K562 (cell line): ENCODE data around the gene GARNL3. TPM values are rescaled to one million over a fixed set of nuclear protein-coding genes. Genes with fewer than 3 reads are reported as not detected.
A peak's percentile ranks its signal among the peaks of the same experiment; 100 is the strongest.

Experiments
- ATAC-seq: fragments of 200-7000 bp; cut with Tn5 transposase; 3 replicates; pipeline ENCODE4 v1.9.1; 2020; ENCODE audit warnings: moderate library complexity
- BruUV-seq: library from RNA; stranded (reverse); fragments of 400-500 nt; replicated peaks from 2 replicates; lab custom pipeline; 2021; lab: Mats Ljungman, UMichigan
- CTCF ChIA-PET: fragments of 300-600 bp; formaldehyde crosslinking; extraction: SDS; loops from one replicate; lab custom pipeline; 2021; ENCODE audit warnings: low intra/inter-chr PET ratio; lab: Yijun Ruan, JAX
- POLR2A ChIA-PET: fragments of 300-600, 350-650 bp; sonication (Branson Sonifier 250); formaldehyde crosslinking; extraction: SDS; loops from one replicate; lab custom pipeline; 2021; ENCODE audit warnings: antibody characterized with exemption, inconsistent platforms; lab: Yijun Ruan, JAX
- DNase-seq, 4 experiments: peaks; one replicate each; pipeline versions ENCODE4 v3.0.0 to v3.0.0-alpha.2; 2011 to 2018; ENCODE audit warnings: low spot score in 3 of 4, mixed read lengths in 3 of 4; ENCODE audit errors: extremely low read depth in 1 of 4
- FAIRE-seq: peaks from 2 replicates; lab custom pipeline; 2011; peaks lifted over from hg19 to GRCh38; lab: Jason Lieb, UNC
- H2AFZ ChIP-seq: 2 replicates; pipeline ENCODE4 v1.6.0; 2011; ENCODE audit warnings: low read depth, low read length, control low read depth, inconsistent platforms
- H3K27ac ChIP-seq: fragments of 200-600 bp; 3 replicates; pipeline ENCODE4 v1.8.0; 2011; ENCODE audit warnings: low read depth, mild to moderate bottlenecking, control low read depth, inconsistent platforms, low read length, moderate library complexity, mixed read lengths; ENCODE audit errors: extremely low read depth
- H3K27me3 ChIP-seq, 2 experiments: fragments of 300-600 bp in 1 of 2; 2 replicates in 1 of 2; 3 replicates in 1 of 2; pipeline versions ENCODE4 v1.6.0 to v1.8.0; 2011; ENCODE audit warnings: inconsistent platforms in 2 of 2, low read length in 2 of 2, mild to moderate bottlenecking in 1 of 2, mixed read lengths in 1 of 2, moderate library complexity in 1 of 2; ENCODE audit not compliant: control insufficient read depth in 2 of 2, insufficient read depth in 2 of 2
- H3K36me3 ChIP-seq: fragments of 300-600 bp; 3 replicates; pipeline ENCODE4 v1.8.0; 2011; ENCODE audit warnings: mild to moderate bottlenecking, low read length, inconsistent platforms; ENCODE audit not compliant: control insufficient read depth, insufficient read depth
- H3K4me1 ChIP-seq, 2 experiments: fragments of 200-600 bp in 1 of 2; replicated peaks in 1 of 2; 2 replicates in 1 of 2; 3 replicates in 1 of 2; pipeline versions ENCODE4 v1.5.1 to v1.8.0; 2011; ENCODE audit warnings: inconsistent platforms in 2 of 2, low read length in 2 of 2, mild to moderate bottlenecking in 1 of 2, mixed read lengths in 1 of 2, moderate library complexity in 1 of 2; ENCODE audit not compliant: control insufficient read depth in 2 of 2, insufficient read depth in 2 of 2
- H3K4me2 ChIP-seq: 2 replicates; pipeline ENCODE4 v1.6.1; 2011; ENCODE audit warnings: low read length, control low read depth, inconsistent platforms, mixed read lengths; ENCODE audit not compliant: insufficient read depth
- H3K4me3 ChIP-seq: fragments of 200-600 bp; sonication (generic), shearing (Covaris generic); 2 replicates; pipeline ENCODE4 v1.5.1; 2016; ENCODE audit warnings: control low read depth, inconsistent platforms
- H3K79me2 ChIP-seq: fragments of 200-600 bp; 3 replicates; pipeline ENCODE4 v1.8.0; 2011; ENCODE audit warnings: low read length, inconsistent platforms; ENCODE audit not compliant: control insufficient read depth, insufficient read depth
- H3K9ac ChIP-seq, 2 experiments: 2 replicates each; pipeline versions ENCODE4 v1.6.0 to v1.6.1; 2011; ENCODE audit warnings: low read depth in 2 of 2, low read length in 2 of 2, control low read depth in 1 of 2, inconsistent platforms in 1 of 2, mild to moderate bottlenecking in 1 of 2, mixed read lengths in 1 of 2; ENCODE audit not compliant: insufficient read depth in 1 of 2
- H3K9me1 ChIP-seq: one replicate; pipeline ENCODE4 v1.6.0; 2011; ENCODE audit warnings: inconsistent platforms, mild to moderate bottlenecking, low read length, moderate library complexity; ENCODE audit not compliant: control insufficient read depth, insufficient read depth
- H3K9me3 ChIP-seq: replicated peaks from 2 replicates; pipeline ENCODE4 v1.5.1; 2011; ENCODE audit warnings: low read depth, low read length, inconsistent platforms; ENCODE audit not compliant: control insufficient read depth, insufficient read depth
- H4K20me1 ChIP-seq: replicated peaks from 2 replicates; pipeline ENCODE4 v1.6.1; 2011; ENCODE audit warnings: low read length, inconsistent platforms, mixed read lengths; ENCODE audit not compliant: control insufficient read depth, insufficient read depth
- BACH1 ChIP-seq: fragments of 200-800 bp; sonication (Bioruptor generic); IDR thresholded peaks from 2 replicates; pipeline ENCODE4 v1.6.1; 2016; ENCODE audit warnings: missing genetic modification characterization, missing compliant biosample characterization
- C11orf30 ChIP-seq: fragments of 450-650 bp; IDR thresholded peaks from 2 replicates; pipeline ENCODE4 v1.6.1; 2016; ENCODE audit warnings: low read depth, mild to moderate bottlenecking
- CBFA2T3 ChIP-seq: fragments of 450-650 bp; IDR thresholded peaks from 2 replicates; pipeline ENCODE4 v1.6.1; 2017
- HIVEP1 ChIP-seq: fragments of 250-450 bp; sonication (Bioruptor Pico); IDR thresholded peaks from 2 replicates; pipeline ENCODE4 v1.4.0; 2020; ENCODE audit warnings: mild to moderate bottlenecking
- ZNF316 ChIP-seq: fragments of 450-650 bp; IDR thresholded peaks from 2 replicates; pipeline ENCODE4 v1.6.1; 2016
- WGBS: fragments of 100-300 bp; shearing (Covaris generic); methylation state at CpG from one replicate; pipeline ENCODE4 v1.1.6; 2016; ENCODE audit warnings: low coverage, mixed read lengths; ENCODE audit not compliant: insufficient coverage; ENCODE audit errors: missing lambda C conversion rate; 5-methylcytosine and 5-hydroxymethylcytosine counted together
- in situ Hi-C: fragments of 300-500 bp; cut with MboI; formaldehyde crosslinking; loops from 4 replicates; pipeline ENCODE4 v1.15.0; 2018; ENCODE audit warnings: inconsistent platforms, mixed read lengths
- intact Hi-C: fragments of 100-400 bp; cut with micrococcal nuclease; formaldehyde crosslinking; loops from 2 replicates; pipeline ENCODE4 v1.14.2; 2022
- polyA plus RNA-seq, 8 experiments: library from polyadenylated mRNA; depleted of rRNA in 4 of 8; stranded (reverse) in 5 of 8; unstranded in 3 of 8; fragments of >200 nt; fragmentation: Nextera tagmentation in 2 of 8; fragmentation: Illumina TruSeq in 1 of 8; extraction: Ambion mirVana in 2 of 8; extraction: Trizol in 1 of 8; gene quantifications; 2 replicates each; pipeline versions ENCODE4 v1.2.1 to v1.2.3, GENCODE V29; 2011 to 2014; ENCODE audit warnings: inconsistent platforms in 1 of 8, missing spikeins in 1 of 8
- total RNA-seq, 7 experiments: library from RNA; depleted of rRNA in 6 of 7; stranded (reverse); fragments of >200 nt in 6 of 7; fragmentation: Illumina TruSeq in 2 of 7; extraction: Trizol in 2 of 7; gene quantifications; 2 replicates each; pipeline versions ENCODE4 v1.2.1 to v1.2.3, GENCODE V29; 2011 to 2021; ENCODE audit warnings: low replicate concordance in 1 of 7

Gene GARNL3
- total and polyA plus RNA-seq, 9 of the 15 experiments (the other 6 are each of a cell fraction or from before 2014, with no cell fraction given) = 0.35 to 2.7 (median 1.6) TPM

GRCh38 chr9:127249877-127250276, 14.7 kb upstream of the GARNL3 start:
- Histone ChIP-seq H3K9me1 (no peaks in the 10 kb centered on the region), H4K20me1 (no peaks in the 10 kb centered on the region; the same call in 1 of the 2 replicates), H3K4me3 (no peak overlapping the region), H2AFZ (no peak overlapping the region), H3K9me3 (no peaks in the 10 kb centered on the region), H3K4me1 (peaks cover 0 to 5% of the 10 kb centered on the region in 2 experiments; a peak in 1 of 5 replicates), H3K27me3 (peaks cover 6 to 12% of the 10 kb centered on the region in 2 experiments; a peak in 2 of 5 replicates), H3K79me2 (no peaks in the 10 kb centered on the region), H3K27ac (no peak overlapping the region), H3K4me2 (no peak overlapping the region), H3K9ac (no peak overlapping the region), H3K36me3 (no peaks in the 10 kb centered on the region)
- DNase-seq (no peak), FAIRE-seq (no peak), ATAC-seq (no peak)
- BruUV-seq = no TSS peak
- WGBS = 3% methylated on average over 3 of the region's 5 CpGs
- intact Hi-C loops (loop anchor here (10.0 kb wide), 1 partner anchor 65 kb away; no protein-coding TSS in a partner anchor), in situ Hi-C loops (no loop called here)
- TF ChIP-seq BACH1 (tag) (no peak), HIVEP1 (CRISPR knock-in tag) (no peak)
- ChIA-PET CTCF (no interaction called here), POLR2A (interaction anchor here (0.6 kb wide), 1 partner anchor 175 kb away, joined by 3 read pairs; the partner anchor contains the start of gene ZNF79)

DNA sequence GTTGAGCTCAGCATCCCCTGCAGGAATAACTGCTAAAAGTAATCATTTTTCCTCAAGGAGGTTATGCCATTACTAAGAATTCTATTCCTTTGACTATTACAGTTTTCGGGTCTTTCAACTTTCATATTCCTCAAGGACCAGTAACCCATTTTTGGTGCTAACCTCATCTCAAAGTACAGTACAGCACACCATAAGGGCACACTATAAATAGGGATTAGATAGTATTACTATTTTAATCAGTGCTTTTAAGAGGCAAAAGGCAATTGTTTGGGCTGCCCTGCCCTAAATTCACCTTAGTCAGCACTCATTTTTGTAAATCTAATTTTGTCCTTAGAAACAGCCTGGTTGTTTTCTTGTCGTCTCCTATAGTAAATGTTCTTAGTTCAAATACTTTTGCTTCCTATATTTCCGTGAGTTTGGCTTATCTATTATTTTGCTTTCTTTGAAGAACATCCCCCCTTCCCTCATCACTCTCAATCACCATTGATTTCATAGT, 13.6 kb upstream of the GARNL3 start:
- H3K9me1 ChIP-seq = no peaks in the 10 kb centered on the region
- no peaks in the 10 kb centered on the region for H3K36me3 ChIP-seq
- peak; percentile 59 for TF ChIP-seq ZNF316
- TF ChIP-seq CBFA2T3 = no peak
- peak; percentile 43; the same call in 1 of the 2 replicates for TF ChIP-seq C11orf30
- H3K4me3 ChIP-seq = no peak overlapping the region
- no peak for FAIRE-seq
- no TSS peak for BruUV-seq
- POLR2A ChIA-PET = interaction anchor here (0.7 kb wide), 1 partner anchor 12 kb away, joined by 4 read pairs; no protein-coding TSS in a partner anchor
- no peaks in the 10 kb centered on the region; the same call in 1 of the 2 replicates for H4K20me1 ChIP-seq
- intact Hi-C loops = no loop called here
- in situ Hi-C loops = no loop called here
- H3K4me2 ChIP-seq = no peak overlapping the region
- H3K27ac ChIP-seq = no peak overlapping the region
- no peaks in the 10 kb centered on the region for H3K9me3 ChIP-seq
- 8% methylated on average over 3 of the region's 3 CpGs for WGBS
- CTCF ChIA-PET = no interaction called here
- H3K27me3 ChIP-seq = peaks cover 6 to 14% of the 10 kb centered on the region in 2 experiments; a peak in 2 of 5 replicates
- H2AFZ ChIP-seq = no peak overlapping the region
- ATAC-seq = no peak
- H3K79me2 ChIP-seq = no peaks in the 10 kb centered on the region
- no peaks in the 10 kb centered on the region for H3K4me1 ChIP-seq
- no peak for DNase-seq
- no peak overlapping the region for H3K9ac ChIP-seq
